OCI-LY1 (cell line): Measurements from ENCODE around the gene OPHN1.
"Not testable (repeated sequence)": the region's sequence is repeated elsewhere in the genome, so short reads cannot be mapped to it uniquely, and the experiment has no call there.

Experiments used
- H2AFZ ChIP-seq: fragments of 200-600 bp; sonication (generic), shearing (Covaris generic); 2 replicates; pipeline ENCODE4 v1.6.0; 2014; ENCODE audit warnings: antibody characterized with exemption, mild to moderate bottlenecking, low read length
- H3F3A ChIP-seq: fragments of 200-600 bp; sonication (generic), shearing (Covaris generic); 2 replicates; pipeline ENCODE4 v1.6.0; 2014; ENCODE audit warnings: mild to moderate bottlenecking, antibody characterized with exemption, low read length, moderate library complexity; ENCODE audit not compliant: insufficient read depth
- H3K27ac ChIP-seq: fragments of 200-600 bp; sonication (generic); 2 replicates; pipeline ENCODE4 v1.5.1; 2014; ENCODE audit warnings: low read length, mixed run types, mild to moderate bottlenecking, low read depth; ENCODE audit not compliant: poor library complexity, severe bottlenecking
- H3K27me3 ChIP-seq: fragments of 200-600 bp; sonication (generic); 2 replicates; pipeline ENCODE4 v1.6.0; 2014; ENCODE audit warnings: antibody characterized with exemption, mild to moderate bottlenecking, low read length, moderate library complexity; ENCODE audit not compliant: insufficient read depth
- H3K36me3 ChIP-seq: fragments of 200-600 bp; sonication (generic); 2 replicates; pipeline ENCODE4 v1.6.1; 2014; ENCODE audit warnings: mild to moderate bottlenecking, antibody characterized with exemption, low read length, moderate library complexity, mixed read lengths; ENCODE audit not compliant: insufficient read depth
- H3K4me1 ChIP-seq: fragments of 200-600 bp; sonication (generic); 2 replicates; pipeline ENCODE4 v1.5.1; 2014; ENCODE audit warnings: mild to moderate bottlenecking, low read length, moderate library complexity; ENCODE audit not compliant: insufficient read depth, severe bottlenecking
- H3K4me2 ChIP-seq: fragments of 200-600 bp; sonication (generic), shearing (Covaris generic); 2 replicates; pipeline ENCODE4 v1.6.1; 2014; ENCODE audit warnings: low read length
- H3K4me3 ChIP-seq: fragments of 200-600 bp; sonication (generic); 2 replicates; pipeline ENCODE4 v1.5.1; 2014; ENCODE audit warnings: low read length, low read depth, mild to moderate bottlenecking, mixed read lengths; ENCODE audit not compliant: poor library complexity, severe bottlenecking
- H3K79me2 ChIP-seq: fragments of 200-600 bp; shearing (Covaris generic); 2 replicates; pipeline ENCODE4 v1.6.1; 2016; ENCODE audit warnings: mixed run types, low read length, mixed read lengths; ENCODE audit not compliant: insufficient read depth
- H3K9ac ChIP-seq: fragments of 200-600 bp; sonication (generic), shearing (Covaris generic); 2 replicates; pipeline ENCODE4 v1.6.1; 2014; ENCODE audit warnings: mild to moderate bottlenecking, low read length, mixed read lengths
- H3K9me2 ChIP-seq: fragments of 200-600 bp; sonication (generic), shearing (Covaris generic); 2 replicates; pipeline ENCODE4 v1.6.1; 2014; ENCODE audit warnings: low read depth, mild to moderate bottlenecking, low read length, mixed read lengths
- H3K9me3 ChIP-seq: fragments of 200-600 bp; shearing (Covaris generic); 2 replicates; pipeline ENCODE4 v1.6.1; 2014; ENCODE audit warnings: low read length, mixed read lengths
- H4K20me1 ChIP-seq: fragments of 200-600 bp; sonication (generic), shearing (Covaris generic); 2 replicates; pipeline ENCODE4 v1.6.0; 2016; ENCODE audit warnings: mild to moderate bottlenecking, low read length; ENCODE audit not compliant: insufficient read depth
- EZH2 ChIP-seq: fragments of 200-600 bp; sonication (generic), shearing (Covaris generic); IDR thresholded peaks from 2 replicates; pipeline ENCODE4 v1.8.0; 2017; ENCODE audit warnings: borderline replicate concordance, mixed run types, mild to moderate bottlenecking, antibody characterized with exemption, low read length, moderate library complexity, mixed read lengths
- TF ChIP-seq, protein P1 (sequence below): fragments of 200-600 bp; sonication (generic), shearing (Covaris generic); IDR thresholded peaks from 2 replicates; pipeline ENCODE4 v1.5.1; 2017; ENCODE audit warnings: mild to moderate bottlenecking, antibody characterized with exemption, low read length, moderate library complexity, mixed read lengths

OPHN1 gene

DNA sequence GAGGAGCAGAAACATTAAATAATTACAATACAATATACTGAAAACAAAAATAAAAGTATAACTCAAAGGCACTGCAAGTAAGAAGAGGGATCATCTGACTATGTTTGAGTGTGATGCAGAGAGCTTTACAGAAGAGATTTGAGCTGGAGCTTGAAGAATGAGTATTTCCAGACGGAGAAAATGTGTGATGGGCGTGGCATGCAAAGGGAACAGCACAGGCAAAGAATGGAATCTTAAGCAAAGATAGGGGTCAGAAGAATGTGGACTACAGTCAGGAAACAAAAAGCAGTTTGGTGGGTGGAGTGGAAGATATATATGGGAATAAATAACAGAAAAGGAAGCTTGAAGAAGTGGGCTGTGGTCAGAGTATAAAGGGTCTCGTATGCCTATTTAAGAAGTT lies 45.5 kb downstream of the OPHN1 start:
- Histone ChIP-seq H3K79me2 (no peaks in the 10 kb centered on the region), H3K27me3 (no peaks in the 10 kb centered on the region), H3F3A (no peaks in the 10 kb centered on the region), H2AFZ (no peak overlapping the region), H3K36me3 (no peaks in the 10 kb centered on the region), H3K9ac (no peak overlapping the region), H3K4me2 (no peak overlapping the region), H3K9me2 (no peaks in the 10 kb centered on the region), H3K4me1 (no peaks in the 10 kb centered on the region), H4K20me1 (no peaks in the 10 kb centered on the region), H3K27ac (no peak overlapping the region), H3K4me3 (no peak overlapping the region), H3K9me3 (no peaks in the 10 kb centered on the region)
- no peak for TF ChIP-seq EZH2
- TF ChIP-seq, protein P1, sequence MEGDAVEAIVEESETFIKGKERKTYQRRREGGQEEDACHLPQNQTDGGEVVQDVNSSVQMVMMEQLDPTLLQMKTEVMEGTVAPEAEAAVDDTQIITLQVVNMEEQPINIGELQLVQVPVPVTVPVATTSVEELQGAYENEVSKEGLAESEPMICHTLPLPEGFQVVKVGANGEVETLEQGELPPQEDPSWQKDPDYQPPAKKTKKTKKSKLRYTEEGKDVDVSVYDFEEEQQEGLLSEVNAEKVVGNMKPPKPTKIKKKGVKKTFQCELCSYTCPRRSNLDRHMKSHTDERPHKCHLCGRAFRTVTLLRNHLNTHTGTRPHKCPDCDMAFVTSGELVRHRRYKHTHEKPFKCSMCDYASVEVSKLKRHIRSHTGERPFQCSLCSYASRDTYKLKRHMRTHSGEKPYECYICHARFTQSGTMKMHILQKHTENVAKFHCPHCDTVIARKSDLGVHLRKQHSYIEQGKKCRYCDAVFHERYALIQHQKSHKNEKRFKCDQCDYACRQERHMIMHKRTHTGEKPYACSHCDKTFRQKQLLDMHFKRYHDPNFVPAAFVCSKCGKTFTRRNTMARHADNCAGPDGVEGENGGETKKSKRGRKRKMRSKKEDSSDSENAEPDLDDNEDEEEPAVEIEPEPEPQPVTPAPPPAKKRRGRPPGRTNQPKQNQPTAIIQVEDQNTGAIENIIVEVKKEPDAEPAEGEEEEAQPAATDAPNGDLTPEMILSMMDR: no peak

DNA sequence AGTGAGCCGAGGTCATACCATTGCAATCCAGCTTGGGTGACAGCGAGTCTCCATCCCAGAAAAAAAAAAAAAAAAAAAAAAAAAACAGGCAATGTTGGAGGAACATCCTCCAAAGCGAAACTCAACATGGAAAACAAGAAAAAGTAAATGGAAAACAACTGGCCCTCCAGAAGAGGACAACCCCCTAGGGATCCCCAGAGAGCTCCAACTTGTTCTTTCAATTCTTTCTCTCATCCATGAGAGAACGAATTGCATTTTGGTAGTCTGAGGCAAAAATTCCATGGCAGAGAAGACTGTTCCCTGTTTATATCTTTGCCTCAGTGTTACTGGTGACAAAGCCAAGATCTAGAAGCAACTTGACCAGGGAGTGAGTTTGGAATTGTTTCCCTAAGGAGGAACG lies 49.8 kb downstream of the OPHN1 start:
- Histone ChIP-seq H2AFZ (no peak overlapping the region), H3K4me3 (no peak overlapping the region), H3K27me3 (no peaks in the 10 kb centered on the region), H3K4me1 (no peaks in the 10 kb centered on the region), H3K36me3 (no peaks in the 10 kb centered on the region), H3K79me2 (no peaks in the 10 kb centered on the region), H3K27ac (no peak overlapping the region), H3K9me3 (no peaks in the 10 kb centered on the region), H3F3A (no peaks in the 10 kb centered on the region), H4K20me1 (no peaks in the 10 kb centered on the region), H3K9ac (no peak overlapping the region), H3K4me2 (no peak overlapping the region), H3K9me2 (no peaks in the 10 kb centered on the region)
- TF ChIP-seq, protein P1: no peak
- no peak for TF ChIP-seq EZH2

DNA sequence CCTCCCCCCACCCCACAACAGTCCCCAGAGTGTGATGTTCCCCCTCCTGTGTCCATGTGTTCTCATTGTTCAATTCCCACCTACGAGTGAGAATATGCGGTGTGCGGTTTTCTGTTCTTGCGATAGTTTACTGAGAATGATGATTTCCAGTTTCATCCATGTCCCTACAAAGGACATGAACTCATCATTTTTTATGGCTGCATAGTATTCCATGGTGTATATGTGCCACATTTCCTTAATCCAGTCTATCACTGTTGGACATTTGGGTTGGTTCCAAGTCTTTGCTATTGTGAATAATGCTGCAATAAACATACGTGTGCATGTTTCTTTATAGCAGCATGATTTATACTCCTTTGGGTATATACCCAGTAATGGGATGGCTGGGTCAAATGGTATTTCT lies 55.7 kb downstream of the OPHN1 start:
- H3K4me2 ChIP-seq, H3K36me3 ChIP-seq, H3F3A ChIP-seq, H3K27me3 ChIP-seq, H4K20me1 ChIP-seq, H3K27ac ChIP-seq, H3K9ac ChIP-seq, H3K79me2 ChIP-seq, H3K4me3 ChIP-seq, H3K9me3 ChIP-seq, H3K4me1 ChIP-seq, H3K9me2 ChIP-seq, H2AFZ ChIP-seq: not testable (repeated sequence)

DNA sequence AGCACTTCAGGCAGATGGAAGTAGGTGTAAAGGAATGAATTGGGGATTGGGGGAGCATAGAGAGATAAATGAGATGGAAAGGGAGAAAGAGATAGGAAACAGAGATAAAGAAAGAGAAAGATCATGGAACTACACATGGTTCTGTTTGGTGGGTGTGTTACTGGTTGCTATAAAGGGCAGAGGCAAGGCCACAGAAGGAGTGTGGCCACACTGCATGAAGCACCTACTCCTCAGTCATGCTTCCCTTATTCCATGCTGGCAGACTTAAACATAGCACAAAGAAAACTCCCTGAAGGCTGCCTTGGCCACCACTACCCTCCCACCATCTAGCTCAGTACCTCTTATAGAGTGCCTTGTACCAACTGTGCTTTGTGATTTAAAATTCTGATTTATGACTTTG lies 56.9 kb downstream of the OPHN1 start:
- Histone ChIP-seq H3K4me3 (no peak overlapping the region), H3K36me3 (no peaks in the 10 kb centered on the region), H3K9me2 (no peaks in the 10 kb centered on the region), H3K4me1 (no peaks in the 10 kb centered on the region), H3K27me3 (no peaks in the 10 kb centered on the region), H3K79me2 (no peaks in the 10 kb centered on the region), H3K9me3 (no peaks in the 10 kb centered on the region), H3F3A (no peaks in the 10 kb centered on the region), H3K27ac (no peak overlapping the region), H2AFZ (no peak overlapping the region), H3K9ac (no peak overlapping the region), H3K4me2 (no peak overlapping the region), H4K20me1 (no peaks in the 10 kb centered on the region)
- TF ChIP-seq EZH2: no peak
- TF ChIP-seq, protein P1: no peak
